GM06990 (cell line): ENCODE data around the gene NME3.
A peak's percentile ranks its signal among the peaks of the same experiment; 100 is the strongest.
"Not testable (repeated sequence)": the region's sequence is repeated elsewhere in the genome, so short reads cannot be mapped to it uniquely, and the experiment has no call there.

Experiments
- DNase-seq: peaks from one replicate; pipeline ENCODE4 v3.0.0-alpha.2; 2011; ENCODE audit not compliant: insufficient read length; ENCODE audit errors: extremely low read depth
- H3K27me3 ChIP-seq: replicated peaks from 2 replicates; pipeline ENCODE4 v1.6.0; 2011; ENCODE audit warnings: low read length; ENCODE audit not compliant: control insufficient read depth, insufficient read depth
- H3K36me3 ChIP-seq: 2 replicates; pipeline ENCODE4 v1.5.1; 2011; ENCODE audit warnings: low read length; ENCODE audit not compliant: control insufficient read depth, insufficient read depth
- H3K4me3 ChIP-seq: replicated peaks from 2 replicates; pipeline ENCODE4 v1.5.1; 2011; ENCODE audit warnings: low read depth, mild to moderate bottlenecking, control low read depth, low read length
- CTCF ChIP-seq: IDR thresholded peaks from 2 replicates; pipeline ENCODE4 v1.5.1; 2011; ENCODE audit warnings: low read length, control low read depth, mild to moderate bottlenecking, inconsistent platforms; ENCODE audit not compliant: insufficient read depth, poor library complexity, severe bottlenecking

Gene NME3

GRCh38 chr16:1800701-1801100, 29.4 kb upstream of the NME3 start:
- H3K4me3 ChIP-seq: no peak overlapping the region
- H3K36me3 ChIP-seq: no peaks in the 10 kb centered on the region
- no peak for DNase-seq
- no peaks in the 10 kb centered on the region for H3K27me3 ChIP-seq
- TF ChIP-seq CTCF: no peak

DNA sequence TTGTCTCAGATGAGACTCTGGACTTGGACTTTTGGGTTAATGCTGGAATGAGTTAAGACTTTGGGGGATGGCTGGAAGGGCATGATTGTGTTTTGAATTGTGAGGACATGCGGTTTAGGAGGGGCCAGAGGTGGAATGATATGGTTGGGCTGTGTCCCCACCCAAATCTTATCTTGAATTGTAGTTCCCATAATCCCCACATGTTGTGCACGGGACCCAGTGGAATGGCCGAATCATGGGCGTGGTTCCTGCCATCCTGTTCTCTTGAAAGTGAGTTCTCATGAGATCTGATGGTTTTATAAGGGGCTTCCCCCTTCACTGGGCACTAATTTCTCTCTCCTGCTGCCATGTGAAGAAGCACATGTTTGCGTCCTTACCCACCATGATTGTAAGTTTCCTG, 27.9 kb upstream of the NME3 start:
- DNase-seq, H3K36me3 ChIP-seq, H3K27me3 ChIP-seq, H3K4me3 ChIP-seq: not testable (repeated sequence)

GRCh38 chr16:1794908-1795666, 23.7 kb upstream of the NME3 start:
- TF ChIP-seq CTCF: no peak
- peaks cover 3% of the 10 kb centered on the region for H3K36me3 ChIP-seq
- DNase-seq: no peak
- no peak overlapping the region for H3K4me3 ChIP-seq
- H3K27me3 ChIP-seq: no peaks in the 10 kb centered on the region

DNA sequence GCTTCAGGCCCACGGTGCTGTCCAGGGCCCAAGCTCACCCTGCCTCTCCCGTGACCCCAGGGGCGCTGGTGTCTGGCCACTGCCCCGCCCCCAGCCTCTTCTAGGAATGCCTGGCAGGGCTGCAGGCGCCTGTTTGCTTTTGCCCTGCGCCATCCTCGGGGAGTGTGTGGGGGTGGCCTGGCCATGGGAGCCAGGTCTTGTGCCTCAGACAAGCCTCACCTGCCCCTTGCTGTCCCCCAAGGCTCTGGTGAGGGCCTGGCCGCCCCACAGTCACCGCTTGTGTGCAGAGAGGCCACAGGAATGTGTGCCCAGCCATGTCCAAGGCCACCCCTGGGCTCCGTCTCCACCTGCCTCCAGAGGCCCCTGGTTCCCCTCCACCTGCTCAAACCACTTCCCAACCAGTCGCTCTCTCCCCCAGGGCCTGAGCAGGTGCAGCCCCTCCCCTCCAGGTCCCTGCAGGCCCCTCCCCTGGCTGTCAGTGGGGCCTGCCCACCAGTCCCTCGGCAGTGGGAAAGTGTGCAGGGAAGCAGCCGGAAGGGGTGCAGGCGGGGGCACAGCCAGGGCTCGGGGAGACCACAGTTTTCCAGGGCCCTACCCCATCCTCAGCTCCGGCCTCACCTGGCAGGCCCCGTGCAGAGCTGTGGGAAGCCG, 23.0 kb upstream of the NME3 start:
- peak; percentile 7 for DNase-seq
- peaks cover 3% of the 10 kb centered on the region for H3K36me3 ChIP-seq

GRCh38 chr16:1793578-1794220, 22.4 kb upstream of the NME3 start, which contains the start of gene IGFALS:
Gene IGFALS, minus strand, starts transcription at chr16:1793705. Its CDS starts 53 bp downstream, at chr16:1793652.
- no peak for TF ChIP-seq CTCF
- no peaks in the 10 kb centered on the region for H3K27me3 ChIP-seq
- no peak for DNase-seq

More for the DNA sequence above, 23.0 kb upstream of the NME3 start:
- Histone ChIP-seq H3K27me3 (no peaks in the 10 kb centered on the region), H3K4me3 (no peak overlapping the region)
- no peak for TF ChIP-seq CTCF

More at GRCh38 chr16:1793578-1794220, 22.4 kb upstream of the NME3 start, which contains the start of gene IGFALS:
- H3K36me3 ChIP-seq: peaks cover 3% of the 10 kb centered on the region
- H3K4me3 ChIP-seq: no peak within 1 kb of the TSS
